Liver (tissue), 9 donors: Measurements from ENCODE around the gene FAU. TPM values are rescaled to one million over a fixed set of nuclear protein-coding genes. Genes with fewer than 3 reads are reported as not detected.

Source experiments
- DNase-seq: peaks from one replicate; pipeline ENCODE4 v3.0.0-alpha.2; 2017; ENCODE audit warnings: low spot score
- H3K27ac ChIP-seq, 2 donors: one replicate each; pipeline ENCODE4 v1.7.0; 2013; ENCODE audit warnings: inconsistent platforms in 2 of 2, low read length in 2 of 2, control low read depth in 1 of 2, low read depth in 1 of 2, mild to moderate bottlenecking in 1 of 2
- H3K27me3 ChIP-seq, 4 donors: one replicate each; pipeline versions ENCODE4 v1.6.1 to v1.7.0; 2013; ENCODE audit warnings: low read length in 3 of 4, inconsistent platforms in 1 of 4, mild to moderate bottlenecking in 1 of 4, moderate library complexity in 1 of 4; ENCODE audit not compliant: control insufficient read depth in 4 of 4, insufficient read depth in 4 of 4
- H3K36me3 ChIP-seq, 4 donors: one replicate each; pipeline versions ENCODE4 v1.6.1 to v1.7.0; 2013; ENCODE audit warnings: low read length in 3 of 4, mild to moderate bottlenecking in 3 of 4, low read depth in 1 of 4, moderate library complexity in 1 of 4; ENCODE audit not compliant: control insufficient read depth in 4 of 4, insufficient read depth in 3 of 4
- H3K4me1 ChIP-seq, 4 donors: one replicate each; pipeline versions ENCODE4 v1.6.1 to v1.7.0; 2013; ENCODE audit warnings: low read length in 3 of 4, mild to moderate bottlenecking in 3 of 4, moderate library complexity in 1 of 4; ENCODE audit not compliant: control insufficient read depth in 4 of 4, insufficient read depth in 4 of 4
- H3K4me3 ChIP-seq, 3 donors: one replicate each; pipeline versions ENCODE4 v1.6.1 to v1.7.0; 2013; ENCODE audit warnings: low read length in 3 of 3, control low read depth in 1 of 3, low read depth in 1 of 3, mild to moderate bottlenecking in 1 of 3
- H3K9ac ChIP-seq, 2 donors: one replicate each; pipeline ENCODE4 v1.7.0; 2013; ENCODE audit warnings: low read length in 2 of 2, mild to moderate bottlenecking in 2 of 2, moderate library complexity in 2 of 2, control low read depth in 1 of 2, low read depth in 1 of 2
- H3K9me3 ChIP-seq, 4 donors: one replicate each; pipeline versions ENCODE4 v1.6.1 to v1.7.0; 2013; ENCODE audit warnings: low read length in 3 of 4; ENCODE audit not compliant: control insufficient read depth in 4 of 4
- EGR1 ChIP-seq, 2 donors: IDR thresholded peaks; 2 replicates each; pipeline ENCODE4 v1.6.1; 2016 to 2018; ENCODE audit warnings: antibody characterized with exemption in 2 of 2, low read depth in 2 of 2
- FOXA1 ChIP-seq: IDR thresholded peaks from 2 replicates; pipeline ENCODE4 v1.6.1; 2016; ENCODE audit warnings: antibody characterized with exemption
- FOXA2 ChIP-seq: IDR thresholded peaks from 2 replicates; pipeline ENCODE4 v1.6.1; 2016; ENCODE audit warnings: antibody characterized with exemption
- GABPA ChIP-seq, 2 donors: IDR thresholded peaks in 1 of 2; conservative IDR thresholded peaks in 1 of 2; 2 replicates each; pipeline ENCODE4 v1.6.1; 2016; ENCODE audit warnings: antibody characterized with exemption in 2 of 2, mild to moderate bottlenecking in 1 of 2, moderate library complexity in 1 of 2
- HNF4A ChIP-seq, 2 donors: conservative IDR thresholded peaks; 2 replicates each; pipeline ENCODE4 v1.6.1; 2016; ENCODE audit warnings: antibody characterized with exemption in 2 of 2, mild to moderate bottlenecking in 2 of 2
- HNF4G ChIP-seq: IDR thresholded peaks from 2 replicates; pipeline ENCODE4 v1.6.1; 2016; ENCODE audit warnings: antibody characterized with exemption
- JUND ChIP-seq, 2 donors: IDR thresholded peaks; 2 replicates each; pipeline ENCODE4 v1.6.1; 2016; ENCODE audit warnings: antibody characterized with exemption in 2 of 2
- MAX ChIP-seq: IDR thresholded peaks from 2 replicates; pipeline ENCODE4 v1.6.1; 2016; ENCODE audit warnings: antibody characterized with exemption
- RAD21 ChIP-seq, 2 donors: IDR thresholded peaks; 2 replicates each; pipeline ENCODE4 v1.6.1; 2016; ENCODE audit warnings: antibody characterized with exemption in 2 of 2, mild to moderate bottlenecking in 2 of 2
- REST ChIP-seq: IDR thresholded peaks from 2 replicates; pipeline ENCODE4 v1.6.1; 2016; ENCODE audit warnings: antibody characterized with exemption, mild to moderate bottlenecking
- RXRA ChIP-seq, 2 donors: IDR thresholded peaks; 2 replicates each; pipeline ENCODE4 v1.6.1; 2017 to 2018; ENCODE audit warnings: antibody characterized with exemption in 2 of 2, mild to moderate bottlenecking in 1 of 2
- SP1 ChIP-seq: IDR thresholded peaks from 2 replicates; pipeline ENCODE4 v1.6.1; 2018; ENCODE audit warnings: antibody characterized with exemption, mild to moderate bottlenecking
- YY1 ChIP-seq: IDR thresholded peaks from 2 replicates; pipeline ENCODE4 v1.6.1; 2016; ENCODE audit warnings: antibody characterized with exemption, mild to moderate bottlenecking
- ZBTB33 ChIP-seq: IDR thresholded peaks from 2 replicates; pipeline ENCODE4 v1.6.1; 2016; ENCODE audit warnings: antibody characterized with exemption
- WGBS: extraction: QIAGEN DNeasy Blood & Tissue Kit; methylation state at CpG from one replicate; pipeline ENCODE4 v1.1.7; 2013; 5-methylcytosine and 5-hydroxymethylcytosine counted together
- polyA plus RNA-seq, 2 donors: library from polyadenylated mRNA; stranded (reverse) in 1 of 2; unstranded in 1 of 2; fragments of 200-250 nt in 1 of 2; fragments of >200 nt in 1 of 2; fragmentation: Nextera tagmentation in 1 of 2; extraction: Ambion mirVana in 1 of 2; gene quantifications; one replicate each; pipeline versions ENCODE4 v1.2.1 to v1.2.3, GENCODE V29; 2013 to 2015
- total RNA-seq, 2 donors: library from RNA; depleted of rRNA; stranded (reverse); fragments of >200 nt; gene quantifications; one replicate each; pipeline ENCODE4 v1.2.3, GENCODE V29; 2014
- donor health status: healthy.
- donor health status: healthy.
- donor health status: healthy.
- donor health status: healthy.
- donor health status: healthy.

Gene FAU
- total and polyA plus RNA-seq, 4 donors, result 199 to 535 (median 362) TPM

GRCh38 chr11:65114538-65115171, 7.3 kb downstream of the FAU start:
- H3K36me3 ChIP-seq, result peaks cover 3 to 8% (median 5%) of the 10 kb centered on the region in 4 donors
- H3K4me3 ChIP-seq, result no peak overlapping the region
- no peak for TF ChIP-seq FOXA2

GRCh38 chr11:65113839-65114238, 8.1 kb downstream of the FAU start:
- peak in 1 of 2 donors; percentile 51 for TF ChIP-seq HNF4A (conservative IDR thresholded peaks at IDR 0.05)
- peak; percentile 51 for TF ChIP-seq SP1
- no peak for TF ChIP-seq FOXA1
- peak; percentile 38 for TF ChIP-seq ZBTB33
- TF ChIP-seq REST, result peak; percentile 32
- peak; percentile 37 for TF ChIP-seq YY1
- TF ChIP-seq HNF4G, result no peak
- peak; percentile 25 for TF ChIP-seq FOXA2
- peak; percentile 68 to 87 for TF ChIP-seq JUND (IDR thresholded peaks at IDR 0.05)
- peak in 1 of 2 donors; percentile 7 for TF ChIP-seq RAD21 (IDR thresholded peaks at IDR 0.05)
- no peak for TF ChIP-seq EGR1 (IDR thresholded peaks at IDR 0.05; ENCODE audit: low read depth in 2 of 2)
- TF ChIP-seq GABPA (IDR thresholded peaks at IDR 0.05 in 1 of 2, conservative IDR thresholded peaks at IDR 0.05 in 1 of 2), result peak in 1 of 2 donors; percentile 54
- peak; percentile 65 to 85 for TF ChIP-seq RXRA (IDR thresholded peaks at IDR 0.05)
- TF ChIP-seq MAX, result peak; percentile 72
- WGBS, result 28% methylated on average over 6 of the region's 6 CpGs
- no peak for DNase-seq
- Histone ChIP-seq H3K27me3 (no peaks in the 10 kb centered on the region), H3K4me3 (no peak overlapping the region), H3K9ac (peak overlapping the region in 1 of 2 donors; percentile 46), H3K27ac (peak overlapping the region; percentile 83 to 87), H3K36me3 (peaks cover 2 to 10% (median 6%) of the 10 kb centered on the region in 4 donors), H3K9me3 (no peaks in the 10 kb centered on the region), H3K4me1 (peaks cover 26 to 72% (median 55%) of the 10 kb centered on the region in 4 donors)

More at GRCh38 chr11:65114538-65115171, 7.3 kb downstream of the FAU start:
- Histone ChIP-seq H3K4me1 (peaks cover 26 to 74% (median 56%) of the 10 kb centered on the region in 4 donors), H3K9me3 (no peaks in the 10 kb centered on the region), H3K27ac (peak overlapping the region in 1 of 2 donors; percentile 87), H3K27me3 (no peaks in the 10 kb centered on the region), H3K9ac (no peak overlapping the region)
- 91% methylated on average over 11 of the region's 11 CpGs for WGBS
- DNase-seq, result no peak
